ENCODE data around the gene ELK4. TPM values are rescaled to one million over a fixed set of nuclear protein-coding genes. Genes with fewer than 3 reads are reported as not detected.

Gene ELK4
- total RNA-seq, 1 donor from 2014 or later: 71.5 TPM

DNA sequence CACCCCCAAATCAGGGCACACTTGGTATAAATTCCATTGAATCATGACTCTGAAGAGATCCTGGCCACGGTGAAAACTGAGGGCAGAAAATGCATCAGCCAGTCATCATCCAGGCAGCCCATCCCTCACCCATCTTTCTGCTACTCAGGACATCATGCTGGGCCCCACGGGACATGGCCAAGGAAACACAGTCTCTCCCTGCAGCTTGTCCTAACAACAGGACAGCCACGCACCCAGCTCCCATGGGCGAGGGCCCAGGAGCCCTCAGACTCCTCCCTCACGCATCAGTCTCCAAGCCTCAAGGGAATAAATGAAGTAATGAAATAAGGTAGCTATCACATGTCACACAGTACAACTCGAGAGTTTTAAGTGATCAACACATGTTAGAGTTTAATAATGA lies 37.8 kb downstream of the ELK4 start:
- intact Hi-C loops (cut with DNase I): loop anchor here (5.0 to 10.0 kb wide), 2 partner anchors 63 to 121 kb away; no protein-coding TSS in a partner anchor
- no peak for ATAC-seq
- Histone ChIP-seq H3K27me3 (no peaks in the 10 kb centered on the region), H3K27ac (no peak overlapping the region), H3K9me3 (no peaks in the 10 kb centered on the region), H3K4me1 (peaks cover 13% of the 10 kb centered on the region), H3K36me3 (no peaks in the 10 kb centered on the region), H3K4me3 (no peak overlapping the region)
- TF ChIP-seq, protein P1, sequence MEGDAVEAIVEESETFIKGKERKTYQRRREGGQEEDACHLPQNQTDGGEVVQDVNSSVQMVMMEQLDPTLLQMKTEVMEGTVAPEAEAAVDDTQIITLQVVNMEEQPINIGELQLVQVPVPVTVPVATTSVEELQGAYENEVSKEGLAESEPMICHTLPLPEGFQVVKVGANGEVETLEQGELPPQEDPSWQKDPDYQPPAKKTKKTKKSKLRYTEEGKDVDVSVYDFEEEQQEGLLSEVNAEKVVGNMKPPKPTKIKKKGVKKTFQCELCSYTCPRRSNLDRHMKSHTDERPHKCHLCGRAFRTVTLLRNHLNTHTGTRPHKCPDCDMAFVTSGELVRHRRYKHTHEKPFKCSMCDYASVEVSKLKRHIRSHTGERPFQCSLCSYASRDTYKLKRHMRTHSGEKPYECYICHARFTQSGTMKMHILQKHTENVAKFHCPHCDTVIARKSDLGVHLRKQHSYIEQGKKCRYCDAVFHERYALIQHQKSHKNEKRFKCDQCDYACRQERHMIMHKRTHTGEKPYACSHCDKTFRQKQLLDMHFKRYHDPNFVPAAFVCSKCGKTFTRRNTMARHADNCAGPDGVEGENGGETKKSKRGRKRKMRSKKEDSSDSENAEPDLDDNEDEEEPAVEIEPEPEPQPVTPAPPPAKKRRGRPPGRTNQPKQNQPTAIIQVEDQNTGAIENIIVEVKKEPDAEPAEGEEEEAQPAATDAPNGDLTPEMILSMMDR (IDR thresholded peaks at IDR 0.05): no peak
- DNase-seq: peak; percentile 47

DNA sequence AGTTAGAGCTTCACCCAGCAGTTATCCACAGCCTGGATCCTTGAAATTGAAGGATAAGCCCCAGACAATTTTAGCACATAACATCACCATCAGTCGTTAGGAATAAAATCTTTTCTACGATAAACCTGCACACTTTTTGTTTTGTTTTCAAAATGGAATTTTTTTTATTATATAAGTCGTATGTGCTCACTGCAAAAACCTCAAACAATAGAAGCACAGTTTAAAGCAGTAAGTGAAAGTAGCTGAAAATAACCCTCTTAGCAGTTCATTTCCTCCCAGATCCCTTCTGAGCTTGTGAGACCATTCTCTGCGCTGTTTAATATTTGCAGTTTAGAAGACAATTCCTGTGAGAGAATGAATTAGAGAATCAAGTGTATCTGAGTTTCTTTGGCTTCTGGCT lies 38.3 kb downstream of the ELK4 start:
- Histone ChIP-seq H3K27me3 (no peaks in the 10 kb centered on the region), H3K27ac (no peak overlapping the region), H3K9me3 (no peaks in the 10 kb centered on the region), H3K4me1 (peaks cover 10% of the 10 kb centered on the region), H3K4me3 (no peak overlapping the region), H3K36me3 (no peaks in the 10 kb centered on the region)
- TF ChIP-seq, protein P1 (IDR thresholded peaks at IDR 0.05): no peak
- intact Hi-C loops (cut with DNase I): loop anchor here (5.0 to 10.0 kb wide), 2 partner anchors 64 to 121 kb away; no protein-coding TSS in a partner anchor
- ATAC-seq (no peak), DNase-seq (no peak)

DNA sequence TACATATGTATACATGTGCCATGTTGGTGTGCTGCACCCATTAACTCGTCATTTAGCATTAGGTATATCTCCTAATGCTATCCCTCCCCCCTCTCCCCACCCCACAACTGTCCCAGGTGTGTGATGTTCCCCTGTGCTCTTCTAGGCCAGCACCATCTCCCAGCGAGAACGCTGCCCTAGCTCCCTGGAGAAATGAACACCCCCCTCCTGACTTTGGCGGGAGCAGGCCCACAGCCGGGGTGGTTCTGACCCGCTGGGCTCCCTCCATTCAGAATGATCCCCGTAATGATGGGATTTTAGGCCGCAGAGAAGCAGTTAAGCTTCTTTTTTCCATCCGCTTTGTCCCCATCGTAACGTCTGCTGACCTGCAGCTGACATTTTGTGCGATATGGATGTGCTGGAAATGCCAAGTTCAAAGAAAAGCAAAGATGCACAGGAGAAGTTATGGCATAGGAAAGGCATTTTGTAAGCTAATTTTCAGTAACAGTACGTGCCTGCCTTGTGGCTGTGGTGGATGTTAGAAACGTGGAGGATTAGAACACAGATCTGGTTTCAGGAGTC lies 39.3 kb downstream of the ELK4 start:
- Histone ChIP-seq H3K4me1 (peaks cover 15% of the 10 kb centered on the region), H3K36me3 (no peaks in the 10 kb centered on the region), H3K4me3 (peak overlapping the region; percentile 49), H3K9me3 (no peaks in the 10 kb centered on the region), H3K27ac (no peak overlapping the region), H3K27me3 (no peaks in the 10 kb centered on the region)
- TF ChIP-seq, protein P1 (IDR thresholded peaks at IDR 0.05): no peak
- DNase-seq: peak; percentile 32
- ATAC-seq: no peak
- intact Hi-C loops (cut with DNase I): loop anchor here (5.0 to 10.0 kb wide), 2 partner anchors 65 to 122 kb away; no protein-coding TSS in a partner anchor

- Histone ChIP-seq H3K4me3 (peak overlapping the region; percentile 49), H3K27ac (no peak overlapping the region), H3K9me3 (no peaks in the 10 kb centered on the region), H3K4me1 (peaks cover 15% of the 10 kb centered on the region), H3K27me3 (no peaks in the 10 kb centered on the region), H3K36me3 (no peaks in the 10 kb centered on the region)
- TF ChIP-seq, protein P1 (IDR thresholded peaks at IDR 0.05): peak; percentile 95
- peak; percentile 97 for ATAC-seq
- intact Hi-C loops (cut with DNase I): loop anchor here (5.0 to 10.0 kb wide), 2 partner anchors 66 to 123 kb away; no protein-coding TSS in a partner anchor
- DNase-seq: peak; percentile 93
Measured at GRCh38 chr1:205591522-205592351, 40.1 kb downstream of the ELK4 start.

DNA sequence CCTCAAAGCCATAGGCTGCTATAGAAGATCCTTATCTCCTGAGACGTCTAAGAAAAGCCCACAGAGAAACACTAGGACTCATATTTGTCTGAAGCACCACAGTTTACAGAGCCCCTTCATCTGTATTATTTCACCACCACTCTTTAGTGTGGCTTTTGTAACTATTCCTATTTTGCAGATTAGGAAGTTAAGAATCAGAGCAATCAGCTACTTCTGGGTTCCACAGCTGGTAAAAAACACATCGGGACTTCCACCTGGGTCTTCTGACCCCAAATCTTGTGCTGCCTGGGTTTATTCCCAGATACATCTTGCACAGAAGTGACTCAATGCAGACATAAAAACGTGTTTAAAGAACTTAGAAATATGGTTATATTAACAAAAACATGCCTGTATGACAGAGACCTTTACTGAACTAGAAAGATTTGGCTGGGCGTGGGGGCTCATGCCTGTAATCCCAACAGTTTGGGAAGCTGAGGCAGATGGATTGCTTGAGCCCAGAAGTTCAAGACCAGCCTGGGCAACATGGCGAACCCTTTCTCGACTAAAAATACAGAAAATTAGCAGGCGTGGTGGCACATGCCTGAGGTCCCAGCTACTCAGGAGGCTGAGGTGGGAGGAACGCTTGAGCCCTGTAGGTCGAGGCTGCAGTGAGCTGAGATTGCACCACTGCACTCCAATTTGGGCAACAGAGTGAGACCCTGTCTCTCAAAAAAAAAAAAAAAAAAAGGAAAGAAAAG lies 40.9 kb downstream of the ELK4 start:
- H3K4me1 ChIP-seq: peaks cover 15% of the 10 kb centered on the region
- TF ChIP-seq, protein P1 (IDR thresholded peaks at IDR 0.05): no peak
- intact Hi-C loops (cut with DNase I): loop anchor here (5.0 to 10.0 kb wide), 2 partner anchors 66 to 124 kb away; no protein-coding TSS in a partner anchor
- H3K36me3 ChIP-seq: no peaks in the 10 kb centered on the region
- no peak for ATAC-seq
- no peaks in the 10 kb centered on the region for H3K9me3 ChIP-seq
- no peak overlapping the region for H3K4me3 ChIP-seq
- no peak for DNase-seq
- no peak overlapping the region for H3K27ac ChIP-seq
- H3K27me3 ChIP-seq: no peaks in the 10 kb centered on the region
